ENCODE measurements around the gene AHI1.

The AHI1 gene

GRCh38 chr6:135286962-135287538 lies 210.5 kb downstream of the AHI1 start:
- no peak for DNase-seq (ENCODE audit: low spot score in 2 of 2)
- Mint-ChIP-seq H3K4me3 (no peak overlapping the region), H3K36me3 (ENCODE audit: insufficient read depth) (peaks cover 1% of the 10 kb centered on the region), H3K27me3 (no peaks in the 10 kb centered on the region), H3K27ac (ENCODE audit: low read depth) (peak overlapping the region; percentile 7), H3K4me1 (no peaks in the 10 kb centered on the region), H3K9me3 (no peaks in the 10 kb centered on the region)
- ATAC-seq (replicated peaks; ENCODE audit: extremely low read depth, poor library complexity, severe bottlenecking) = no peak

- DNase-seq (ENCODE audit: low spot score in 2 of 2) (no peak), ATAC-seq (replicated peaks; ENCODE audit: extremely low read depth, poor library complexity, severe bottlenecking) (no peak)
- H3K4me3 Mint-ChIP-seq = no peak overlapping the region
- no peaks in the 10 kb centered on the region for H3K4me1 Mint-ChIP-seq
- H3K27ac Mint-ChIP-seq (ENCODE audit: low read depth) = no peak overlapping the region
- no peaks in the 10 kb centered on the region for H3K9me3 Mint-ChIP-seq
- peaks cover 1% of the 10 kb centered on the region for H3K36me3 Mint-ChIP-seq (ENCODE audit: insufficient read depth)
- no peaks in the 10 kb centered on the region for H3K27me3 Mint-ChIP-seq
Observed at GRCh38 chr6:135285165-135285564, 212.4 kb downstream of the AHI1 start.

- DNase-seq (ENCODE audit: low spot score in 2 of 2) (no peak), ATAC-seq (replicated peaks; ENCODE audit: extremely low read depth, poor library complexity, severe bottlenecking) (no peak)
- H3K4me1 Mint-ChIP-seq = no peaks in the 10 kb centered on the region
- no peak overlapping the region for H3K27ac Mint-ChIP-seq (ENCODE audit: low read depth)
- peaks cover 1% of the 10 kb centered on the region for H3K36me3 Mint-ChIP-seq (ENCODE audit: insufficient read depth)
- H3K4me3 Mint-ChIP-seq = no peak overlapping the region
- no peaks in the 10 kb centered on the region for H3K9me3 Mint-ChIP-seq
- no peaks in the 10 kb centered on the region for H3K27me3 Mint-ChIP-seq
Observed at GRCh38 chr6:135283926-135284325, 213.6 kb downstream of the AHI1 start.

- H3K27me3 Mint-ChIP-seq = no peaks in the 10 kb centered on the region
- ATAC-seq (replicated peaks; ENCODE audit: extremely low read depth, poor library complexity, severe bottlenecking) (no peak), DNase-seq (ENCODE audit: low spot score in 2 of 2) (no peak)
- no peak overlapping the region for H3K27ac Mint-ChIP-seq (ENCODE audit: low read depth)
- no peak overlapping the region for H3K4me3 Mint-ChIP-seq
- peaks cover 1% of the 10 kb centered on the region for H3K36me3 Mint-ChIP-seq (ENCODE audit: insufficient read depth)
- H3K9me3 Mint-ChIP-seq = no peaks in the 10 kb centered on the region
- no peaks in the 10 kb centered on the region for H3K4me1 Mint-ChIP-seq
Observed at GRCh38 chr6:135282395-135282794, 215.1 kb downstream of the AHI1 start.

GRCh38 chr6:135281964-135282363 lies 215.6 kb downstream of the AHI1 start:
- no peaks in the 10 kb centered on the region for H3K9me3 Mint-ChIP-seq
- ATAC-seq (replicated peaks; ENCODE audit: extremely low read depth, poor library complexity, severe bottlenecking) (no peak), DNase-seq (ENCODE audit: low spot score in 2 of 2) (no peak)
- no peaks in the 10 kb centered on the region for H3K27me3 Mint-ChIP-seq
- H3K36me3 Mint-ChIP-seq (ENCODE audit: insufficient read depth) = peaks cover 1% of the 10 kb centered on the region
- H3K4me1 Mint-ChIP-seq = no peaks in the 10 kb centered on the region
- H3K4me3 Mint-ChIP-seq = no peak overlapping the region
- no peak overlapping the region for H3K27ac Mint-ChIP-seq (ENCODE audit: low read depth)

- Mint-ChIP-seq H3K36me3 (ENCODE audit: insufficient read depth) (peaks cover 1% of the 10 kb centered on the region), H3K27me3 (peaks cover 3% of the 10 kb centered on the region), H3K27ac (ENCODE audit: low read depth) (no peak overlapping the region), H3K4me3 (no peak overlapping the region), H3K4me1 (no peaks in the 10 kb centered on the region), H3K9me3 (no peaks in the 10 kb centered on the region)
- ATAC-seq (replicated peaks; ENCODE audit: extremely low read depth, poor library complexity, severe bottlenecking) (no peak), DNase-seq (ENCODE audit: low spot score in 2 of 2) (no peak)
Observed at GRCh38 chr6:135281227-135281626, 216.3 kb downstream of the AHI1 start.

GRCh38 chr6:135280375-135281136 lies 217.0 kb downstream of the AHI1 start:
- ATAC-seq (replicated peaks; ENCODE audit: extremely low read depth, poor library complexity, severe bottlenecking) = no peak
- DNase-seq (ENCODE audit: low spot score in 2 of 2) = no peak
- Mint-ChIP-seq H3K9me3 (no peaks in the 10 kb centered on the region), H3K4me1 (no peaks in the 10 kb centered on the region), H3K36me3 (ENCODE audit: insufficient read depth) (peaks cover 1% of the 10 kb centered on the region), H3K27ac (ENCODE audit: low read depth) (no peak overlapping the region), H3K4me3 (no peak overlapping the region), H3K27me3 (peaks cover 10% of the 10 kb centered on the region)

- Mint-ChIP-seq H3K4me3 (no peak overlapping the region), H3K9me3 (no peaks in the 10 kb centered on the region), H3K27ac (ENCODE audit: low read depth) (no peak overlapping the region), H3K27me3 (peaks cover 23% of the 10 kb centered on the region), H3K36me3 (ENCODE audit: insufficient read depth) (peaks cover 2% of the 10 kb centered on the region), H3K4me1 (no peaks in the 10 kb centered on the region)
- DNase-seq (ENCODE audit: low spot score in 2 of 2) = no peak
- ATAC-seq (replicated peaks; ENCODE audit: extremely low read depth, poor library complexity, severe bottlenecking) = no peak
Observed at GRCh38 chr6:135277422-135277821, 220.1 kb downstream of the AHI1 start.

GRCh38 chr6:135274561-135275293 lies 222.8 kb downstream of the AHI1 start:
- Mint-ChIP-seq H3K4me3 (no peak overlapping the region), H3K36me3 (ENCODE audit: insufficient read depth) (peaks cover 2% of the 10 kb centered on the region), H3K27ac (ENCODE audit: low read depth) (no peak overlapping the region), H3K9me3 (no peaks in the 10 kb centered on the region), H3K27me3 (peaks cover 23% of the 10 kb centered on the region), H3K4me1 (no peaks in the 10 kb centered on the region)
- ATAC-seq (replicated peaks; ENCODE audit: extremely low read depth, poor library complexity, severe bottlenecking) (no peak), DNase-seq (ENCODE audit: low spot score in 2 of 2) (no peak)

- no peak overlapping the region for H3K4me3 Mint-ChIP-seq
- H3K27me3 Mint-ChIP-seq = peaks cover 23% of the 10 kb centered on the region
- DNase-seq (ENCODE audit: low spot score in 2 of 2) = no peak
- ATAC-seq (replicated peaks; ENCODE audit: extremely low read depth, poor library complexity, severe bottlenecking) = no peak
- peaks cover 2% of the 10 kb centered on the region for H3K36me3 Mint-ChIP-seq (ENCODE audit: insufficient read depth)
- H3K4me1 Mint-ChIP-seq = no peaks in the 10 kb centered on the region
- no peaks in the 10 kb centered on the region for H3K9me3 Mint-ChIP-seq
- H3K27ac Mint-ChIP-seq (ENCODE audit: low read depth) = no peak overlapping the region
Observed at GRCh38 chr6:135271626-135272025, 225.9 kb downstream of the AHI1 start.

- Mint-ChIP-seq H3K27me3 (peaks cover 16% of the 10 kb centered on the region), H3K4me3 (no peak overlapping the region), H3K36me3 (ENCODE audit: insufficient read depth) (peaks cover 2% of the 10 kb centered on the region), H3K27ac (ENCODE audit: low read depth) (no peak overlapping the region), H3K9me3 (no peaks in the 10 kb centered on the region), H3K4me1 (no peaks in the 10 kb centered on the region)
- ATAC-seq (replicated peaks; ENCODE audit: extremely low read depth, poor library complexity, severe bottlenecking) (no peak), DNase-seq (ENCODE audit: low spot score in 2 of 2) (no peak)
Observed at GRCh38 chr6:135270676-135271536, 226.6 kb downstream of the AHI1 start.

GRCh38 chr6:135269481-135269891 lies 228.1 kb downstream of the AHI1 start:
- DNase-seq (ENCODE audit: low spot score in 2 of 2) (no peak), ATAC-seq (replicated peaks; ENCODE audit: extremely low read depth, poor library complexity, severe bottlenecking) (no peak)
- no peaks in the 10 kb centered on the region for H3K4me1 Mint-ChIP-seq
- H3K27me3 Mint-ChIP-seq = peaks cover 2% of the 10 kb centered on the region
- H3K27ac Mint-ChIP-seq (ENCODE audit: low read depth) = no peak overlapping the region
- no peaks in the 10 kb centered on the region for H3K36me3 Mint-ChIP-seq (ENCODE audit: insufficient read depth)
- no peak overlapping the region for H3K4me3 Mint-ChIP-seq
- no peaks in the 10 kb centered on the region for H3K9me3 Mint-ChIP-seq
